SK-N-SH treated with all-trans-retinoic acid at 6 μM for 48 hours (cell line): ENCODE results near the gene GRIK2.

Experiments used
- ARNTL ChIP-seq: fragments of 450-650 bp; formaldehyde crosslinking; IDR thresholded peaks from 2 replicates; pipeline ENCODE4 v1.5.0; 2020; ENCODE audit warnings: low read depth, mild to moderate bottlenecking, moderate library complexity, borderline replicate concordance
- PPARA ChIP-seq: fragments of 250-450 bp; sonication (Bioruptor Pico); IDR thresholded peaks from 2 replicates; pipeline ENCODE4 v1.5.0; 2020; ENCODE audit warnings: mild to moderate bottlenecking, borderline replicate concordance
- TF ChIP-seq, protein P1 (sequence below): fragments of 250-450 bp; sonication (Bioruptor Pico); IDR thresholded peaks from 2 replicates; pipeline ENCODE4 v1.5.0; 2020; ENCODE audit warnings: mild to moderate bottlenecking, moderate library complexity
- TF ChIP-seq, protein P2 (sequence below): fragments of 250-450 bp; sonication (Bioruptor Pico); IDR thresholded peaks from 2 replicates; pipeline ENCODE4 v1.5.1; 2020; ENCODE audit warnings: low read depth, mild to moderate bottlenecking, moderate library complexity
- TF ChIP-seq, protein P3 (sequence below): fragments of 250-450 bp; sonication (Bioruptor Pico); IDR thresholded peaks from 2 replicates; pipeline ENCODE4 v1.8.0; 2021; ENCODE audit warnings: low read depth, mild to moderate bottlenecking, moderate library complexity, borderline replicate concordance
- TF ChIP-seq, protein P4 (sequence below): fragments of 250-450 bp; sonication (Bioruptor Pico); IDR thresholded peaks from 2 replicates; pipeline ENCODE4 v1.8.0; 2020; ENCODE audit warnings: mild to moderate bottlenecking, moderate library complexity, borderline replicate concordance

DNA sequence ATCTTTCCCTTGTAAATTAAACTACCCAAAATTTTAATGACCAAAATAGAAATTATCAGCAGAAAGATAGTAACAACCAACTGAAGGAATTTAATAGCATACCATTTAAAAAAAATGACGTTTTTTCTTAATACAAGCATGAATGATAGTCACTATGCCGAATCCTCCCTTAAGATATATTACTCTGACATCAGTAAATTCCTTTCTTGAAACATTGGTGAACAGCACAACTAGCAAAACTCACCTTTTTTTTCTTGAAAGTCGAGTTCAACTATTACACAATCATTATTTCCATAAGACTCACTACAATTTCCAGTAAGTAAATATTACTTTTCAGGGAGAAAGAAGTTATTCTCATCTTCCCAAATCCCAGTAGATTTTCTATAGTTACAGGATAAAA, 433.2 kb downstream of the GRIK2 start:
- TF ChIP-seq ARNTL (CRISPR knock-in tag) (no peak), PPARA (no peak)
- TF ChIP-seq, protein P1, sequence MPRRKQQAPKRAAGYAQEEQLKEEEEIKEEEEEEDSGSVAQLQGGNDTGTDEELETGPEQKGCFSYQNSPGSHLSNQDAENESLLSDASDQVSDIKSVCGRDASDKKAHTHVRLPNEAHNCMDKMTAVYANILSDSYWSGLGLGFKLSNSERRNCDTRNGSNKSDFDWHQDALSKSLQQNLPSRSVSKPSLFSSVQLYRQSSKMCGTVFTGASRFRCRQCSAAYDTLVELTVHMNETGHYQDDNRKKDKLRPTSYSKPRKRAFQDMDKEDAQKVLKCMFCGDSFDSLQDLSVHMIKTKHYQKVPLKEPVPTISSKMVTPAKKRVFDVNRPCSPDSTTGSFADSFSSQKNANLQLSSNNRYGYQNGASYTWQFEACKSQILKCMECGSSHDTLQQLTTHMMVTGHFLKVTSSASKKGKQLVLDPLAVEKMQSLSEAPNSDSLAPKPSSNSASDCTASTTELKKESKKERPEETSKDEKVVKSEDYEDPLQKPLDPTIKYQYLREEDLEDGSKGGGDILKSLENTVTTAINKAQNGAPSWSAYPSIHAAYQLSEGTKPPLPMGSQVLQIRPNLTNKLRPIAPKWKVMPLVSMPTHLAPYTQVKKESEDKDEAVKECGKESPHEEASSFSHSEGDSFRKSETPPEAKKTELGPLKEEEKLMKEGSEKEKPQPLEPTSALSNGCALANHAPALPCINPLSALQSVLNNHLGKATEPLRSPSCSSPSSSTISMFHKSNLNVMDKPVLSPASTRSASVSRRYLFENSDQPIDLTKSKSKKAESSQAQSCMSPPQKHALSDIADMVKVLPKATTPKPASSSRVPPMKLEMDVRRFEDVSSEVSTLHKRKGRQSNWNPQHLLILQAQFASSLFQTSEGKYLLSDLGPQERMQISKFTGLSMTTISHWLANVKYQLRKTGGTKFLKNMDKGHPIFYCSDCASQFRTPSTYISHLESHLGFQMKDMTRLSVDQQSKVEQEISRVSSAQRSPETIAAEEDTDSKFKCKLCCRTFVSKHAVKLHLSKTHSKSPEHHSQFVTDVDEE: no peak
- TF ChIP-seq, protein P2, sequence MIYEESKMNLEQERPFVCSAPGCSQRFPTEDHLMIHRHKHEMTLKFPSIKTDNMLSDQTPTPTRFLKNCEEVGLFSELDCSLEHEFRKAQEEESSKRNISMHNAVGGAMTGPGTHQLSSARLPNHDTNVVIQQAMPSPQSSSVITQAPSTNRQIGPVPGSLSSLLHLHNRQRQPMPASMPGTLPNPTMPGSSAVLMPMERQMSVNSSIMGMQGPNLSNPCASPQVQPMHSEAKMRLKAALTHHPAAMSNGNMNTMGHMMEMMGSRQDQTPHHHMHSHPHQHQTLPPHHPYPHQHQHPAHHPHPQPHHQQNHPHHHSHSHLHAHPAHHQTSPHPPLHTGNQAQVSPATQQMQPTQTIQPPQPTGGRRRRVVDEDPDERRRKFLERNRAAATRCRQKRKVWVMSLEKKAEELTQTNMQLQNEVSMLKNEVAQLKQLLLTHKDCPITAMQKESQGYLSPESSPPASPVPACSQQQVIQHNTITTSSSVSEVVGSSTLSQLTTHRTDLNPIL (CRISPR knock-in tag): no peak
- TF ChIP-seq, protein P3, sequence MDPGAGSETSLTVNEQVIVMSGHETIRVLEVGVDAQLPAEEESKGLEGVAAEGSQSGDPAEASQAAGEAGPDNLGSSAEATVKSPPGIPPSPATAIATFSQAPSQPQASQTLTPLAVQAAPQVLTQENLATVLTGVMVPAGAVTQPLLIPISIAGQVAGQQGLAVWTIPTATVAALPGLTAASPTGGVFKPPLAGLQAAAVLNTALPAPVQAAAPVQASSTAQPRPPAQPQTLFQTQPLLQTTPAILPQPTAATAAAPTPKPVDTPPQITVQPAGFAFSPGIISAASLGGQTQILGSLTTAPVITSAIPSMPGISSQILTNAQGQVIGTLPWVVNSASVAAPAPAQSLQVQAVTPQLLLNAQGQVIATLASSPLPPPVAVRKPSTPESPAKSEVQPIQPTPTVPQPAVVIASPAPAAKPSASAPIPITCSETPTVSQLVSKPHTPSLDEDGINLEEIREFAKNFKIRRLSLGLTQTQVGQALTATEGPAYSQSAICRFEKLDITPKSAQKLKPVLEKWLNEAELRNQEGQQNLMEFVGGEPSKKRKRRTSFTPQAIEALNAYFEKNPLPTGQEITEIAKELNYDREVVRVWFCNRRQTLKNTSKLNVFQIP (CRISPR knock-in tag): no peak
- TF ChIP-seq, protein P4, sequence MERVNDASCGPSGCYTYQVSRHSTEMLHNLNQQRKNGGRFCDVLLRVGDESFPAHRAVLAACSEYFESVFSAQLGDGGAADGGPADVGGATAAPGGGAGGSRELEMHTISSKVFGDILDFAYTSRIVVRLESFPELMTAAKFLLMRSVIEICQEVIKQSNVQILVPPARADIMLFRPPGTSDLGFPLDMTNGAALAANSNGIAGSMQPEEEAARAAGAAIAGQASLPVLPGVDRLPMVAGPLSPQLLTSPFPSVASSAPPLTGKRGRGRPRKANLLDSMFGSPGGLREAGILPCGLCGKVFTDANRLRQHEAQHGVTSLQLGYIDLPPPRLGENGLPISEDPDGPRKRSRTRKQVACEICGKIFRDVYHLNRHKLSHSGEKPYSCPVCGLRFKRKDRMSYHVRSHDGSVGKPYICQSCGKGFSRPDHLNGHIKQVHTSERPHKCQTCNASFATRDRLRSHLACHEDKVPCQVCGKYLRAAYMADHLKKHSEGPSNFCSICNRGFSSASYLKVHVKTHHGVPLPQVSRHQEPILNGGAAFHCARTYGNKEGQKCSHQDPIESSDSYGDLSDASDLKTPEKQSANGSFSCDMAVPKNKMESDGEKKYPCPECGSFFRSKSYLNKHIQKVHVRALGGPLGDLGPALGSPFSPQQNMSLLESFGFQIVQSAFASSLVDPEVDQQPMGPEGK: no peak
